Measurements from ENCODE around the gene EPOP.

EPOP gene

DNA sequence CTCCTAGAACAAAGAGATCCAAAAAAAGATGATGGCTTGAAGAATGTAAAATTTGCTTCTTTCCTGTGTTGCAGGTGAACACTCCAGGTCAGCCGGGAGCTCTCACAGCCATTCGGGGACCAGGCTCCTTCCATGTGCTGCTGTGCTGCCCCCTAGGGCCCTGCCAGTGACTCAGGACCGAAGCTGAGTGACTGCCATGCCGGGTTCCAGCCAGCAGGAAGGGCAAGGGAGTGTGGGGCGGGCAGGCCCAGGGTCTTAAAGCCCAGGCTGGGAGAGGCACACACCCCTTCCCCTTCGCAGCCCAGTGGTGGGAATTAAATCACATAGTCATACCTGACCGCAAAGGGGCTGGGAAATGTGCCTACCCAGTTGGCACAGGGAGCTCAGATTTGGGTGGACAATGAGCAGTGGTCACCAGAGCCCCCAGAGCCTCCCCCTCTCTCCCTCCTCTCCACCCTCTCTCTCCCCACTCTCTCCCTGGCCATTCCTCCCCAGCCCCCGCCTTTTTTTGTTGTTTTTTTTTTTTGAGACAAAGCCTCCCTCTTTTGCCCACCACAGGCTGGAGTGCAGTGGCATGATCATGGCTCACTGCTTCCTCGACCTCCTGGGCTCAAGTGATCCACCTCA is 11.5 kb downstream of the EPOP start:
- Histone ChIP-seq H3F3A (ENCODE audit: low read depth) (no peaks in the 10 kb centered on the region), H2AFZ (ENCODE audit: low read length) (peak overlapping the region; percentile 67; the same call in 1 of the 2 replicates), H3K36me3 (ENCODE audit: insufficient read depth, low read length) (no peaks in the 10 kb centered on the region), H3K4me1 (ENCODE audit: insufficient read depth, low read length, poor library complexity, severe bottlenecking) (peaks cover 10% of the 10 kb centered on the region), H3K27me3 (ENCODE audit: insufficient read depth, low read length, poor library complexity, severe bottlenecking) (no peaks in the 10 kb centered on the region), H3K79me2 (ENCODE audit: insufficient read depth, low read length) (no peaks in the 10 kb centered on the region), H3K9me2 (replicated peaks; ENCODE audit: low read depth, low read length) (no peaks in the 10 kb centered on the region), H4K20me1 (ENCODE audit: insufficient read depth, low read length, poor library complexity, severe bottlenecking) (no peaks in the 10 kb centered on the region), H3K9me3 (ENCODE audit: insufficient read depth, low read depth, low read length) (no peaks in the 10 kb centered on the region), H3K4me2 (ENCODE audit: low read depth, low read length, poor library complexity, severe bottlenecking) (no peak overlapping the region), H3K9ac (ENCODE audit: low read depth, low read length, poor library complexity, severe bottlenecking) (no peak overlapping the region), H3K4me3 (ENCODE audit: low read length, poor library complexity, severe bottlenecking) (no peak overlapping the region)
- TF ChIP-seq, protein P1, sequence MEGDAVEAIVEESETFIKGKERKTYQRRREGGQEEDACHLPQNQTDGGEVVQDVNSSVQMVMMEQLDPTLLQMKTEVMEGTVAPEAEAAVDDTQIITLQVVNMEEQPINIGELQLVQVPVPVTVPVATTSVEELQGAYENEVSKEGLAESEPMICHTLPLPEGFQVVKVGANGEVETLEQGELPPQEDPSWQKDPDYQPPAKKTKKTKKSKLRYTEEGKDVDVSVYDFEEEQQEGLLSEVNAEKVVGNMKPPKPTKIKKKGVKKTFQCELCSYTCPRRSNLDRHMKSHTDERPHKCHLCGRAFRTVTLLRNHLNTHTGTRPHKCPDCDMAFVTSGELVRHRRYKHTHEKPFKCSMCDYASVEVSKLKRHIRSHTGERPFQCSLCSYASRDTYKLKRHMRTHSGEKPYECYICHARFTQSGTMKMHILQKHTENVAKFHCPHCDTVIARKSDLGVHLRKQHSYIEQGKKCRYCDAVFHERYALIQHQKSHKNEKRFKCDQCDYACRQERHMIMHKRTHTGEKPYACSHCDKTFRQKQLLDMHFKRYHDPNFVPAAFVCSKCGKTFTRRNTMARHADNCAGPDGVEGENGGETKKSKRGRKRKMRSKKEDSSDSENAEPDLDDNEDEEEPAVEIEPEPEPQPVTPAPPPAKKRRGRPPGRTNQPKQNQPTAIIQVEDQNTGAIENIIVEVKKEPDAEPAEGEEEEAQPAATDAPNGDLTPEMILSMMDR (conservative IDR thresholded peaks at IDR 0.05; ENCODE audit: low read length), result peak; percentile 94
- TF ChIP-seq EZH2phosphoT487 (IDR thresholded peaks at IDR 0.05; ENCODE audit: borderline replicate concordance), result no peak

DNA sequence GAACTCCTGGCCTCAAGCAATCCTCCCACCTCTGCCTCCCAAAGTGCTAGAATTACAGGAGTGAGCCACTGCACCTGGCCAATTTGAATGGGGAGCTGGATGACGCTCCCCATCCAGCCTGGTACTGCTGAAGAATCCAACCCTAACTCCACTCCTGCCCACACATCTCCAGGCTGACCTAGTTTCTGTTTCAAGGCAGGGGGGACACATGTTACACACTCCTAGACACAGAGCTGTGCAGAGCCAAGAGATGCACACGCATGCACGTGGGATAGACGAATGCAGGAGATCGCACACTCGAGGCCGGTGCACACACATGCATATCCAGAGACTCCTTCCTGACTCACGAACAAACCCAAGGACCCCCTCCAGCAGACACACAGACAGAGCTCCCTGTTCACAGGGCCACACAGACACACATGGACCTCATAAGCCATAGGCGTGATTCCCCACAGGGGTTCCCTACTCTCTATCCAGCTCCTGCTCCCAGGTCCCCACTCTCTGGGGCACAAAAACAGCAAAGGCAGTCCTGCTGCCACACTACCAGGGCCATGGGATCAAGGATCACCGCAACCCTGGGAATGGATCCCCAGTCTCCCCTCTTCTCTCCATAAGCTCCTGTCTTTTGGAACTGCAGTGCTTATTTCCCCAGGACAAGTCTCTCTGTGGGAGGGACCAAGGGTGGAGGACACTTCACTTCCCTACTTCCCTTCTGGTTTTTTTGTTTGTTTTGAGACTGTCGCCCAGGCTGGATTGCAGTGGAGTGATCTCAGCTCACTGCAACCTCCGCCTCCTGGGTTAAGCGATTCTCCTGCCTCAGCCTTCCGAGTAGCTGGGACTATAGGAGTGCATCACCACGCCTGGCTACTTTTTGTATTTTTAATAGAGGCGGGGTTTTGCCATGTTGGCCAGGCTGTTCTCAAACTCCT is 14.4 kb downstream of the EPOP start:
- no peaks in the 10 kb centered on the region for H3F3A ChIP-seq (ENCODE audit: low read depth)
- H3K4me2 ChIP-seq (ENCODE audit: low read depth, low read length, poor library complexity, severe bottlenecking), result no peak overlapping the region
- no peaks in the 10 kb centered on the region for H3K36me3 ChIP-seq (ENCODE audit: insufficient read depth, low read length)
- no peak overlapping the region for H3K9ac ChIP-seq (ENCODE audit: low read depth, low read length, poor library complexity, severe bottlenecking)
- TF ChIP-seq, protein P1 (conservative IDR thresholded peaks at IDR 0.05; ENCODE audit: low read length), result no peak
- TF ChIP-seq EZH2phosphoT487 (IDR thresholded peaks at IDR 0.05; ENCODE audit: borderline replicate concordance), result no peak
- H2AFZ ChIP-seq (ENCODE audit: low read length), result no peak overlapping the region
- H3K9me2 ChIP-seq (replicated peaks; ENCODE audit: low read depth, low read length), result no peaks in the 10 kb centered on the region
- no peaks in the 10 kb centered on the region for H3K27me3 ChIP-seq (ENCODE audit: insufficient read depth, low read length, poor library complexity, severe bottlenecking)
- no peaks in the 10 kb centered on the region for H3K79me2 ChIP-seq (ENCODE audit: insufficient read depth, low read length)
- H3K4me1 ChIP-seq (ENCODE audit: insufficient read depth, low read length, poor library complexity, severe bottlenecking), result peaks cover 10% of the 10 kb centered on the region
- no peaks in the 10 kb centered on the region for H4K20me1 ChIP-seq (ENCODE audit: insufficient read depth, low read length, poor library complexity, severe bottlenecking)
- H3K4me3 ChIP-seq (ENCODE audit: low read length, poor library complexity, severe bottlenecking), result no peak overlapping the region
- no peaks in the 10 kb centered on the region for H3K9me3 ChIP-seq (ENCODE audit: insufficient read depth, low read depth, low read length)

DNA sequence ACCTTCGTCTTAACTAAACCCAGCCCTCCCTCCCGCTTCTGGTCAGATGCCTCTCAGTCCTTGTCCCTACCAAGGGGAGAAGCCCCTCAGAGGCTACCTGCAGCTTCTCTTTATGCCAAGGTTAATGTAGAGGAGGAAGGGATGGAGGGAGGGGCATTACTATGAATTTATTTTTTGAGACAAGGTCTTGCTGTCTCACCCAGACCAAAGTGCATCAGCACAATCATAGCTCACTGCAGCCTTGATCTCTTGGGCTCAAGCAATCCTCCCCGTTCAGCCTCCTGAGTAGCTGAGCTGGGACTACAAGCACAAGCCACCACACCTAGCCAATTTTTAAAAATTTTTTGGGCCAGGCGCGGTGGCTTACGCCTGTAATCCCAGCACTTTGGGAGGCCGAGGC is 15.3 kb downstream of the EPOP start:
- no peaks in the 10 kb centered on the region for H4K20me1 ChIP-seq (ENCODE audit: insufficient read depth, low read length, poor library complexity, severe bottlenecking)
- no peak overlapping the region for H3K9ac ChIP-seq (ENCODE audit: low read depth, low read length, poor library complexity, severe bottlenecking)
- TF ChIP-seq, protein P1 (conservative IDR thresholded peaks at IDR 0.05; ENCODE audit: low read length), result no peak
- no peak for TF ChIP-seq EZH2phosphoT487 (IDR thresholded peaks at IDR 0.05; ENCODE audit: borderline replicate concordance)
- no peaks in the 10 kb centered on the region for H3K36me3 ChIP-seq (ENCODE audit: insufficient read depth, low read length)
- H3K27me3 ChIP-seq (ENCODE audit: insufficient read depth, low read length, poor library complexity, severe bottlenecking), result no peaks in the 10 kb centered on the region
- H3K4me3 ChIP-seq (ENCODE audit: low read length, poor library complexity, severe bottlenecking), result no peak overlapping the region
- H3K4me2 ChIP-seq (ENCODE audit: low read depth, low read length, poor library complexity, severe bottlenecking), result no peak overlapping the region
- H3F3A ChIP-seq (ENCODE audit: low read depth), result no peaks in the 10 kb centered on the region
- peaks cover 10% of the 10 kb centered on the region for H3K4me1 ChIP-seq (ENCODE audit: insufficient read depth, low read length, poor library complexity, severe bottlenecking)
- H3K79me2 ChIP-seq (ENCODE audit: insufficient read depth, low read length), result no peaks in the 10 kb centered on the region
- no peaks in the 10 kb centered on the region for H3K9me3 ChIP-seq (ENCODE audit: insufficient read depth, low read depth, low read length)
- H2AFZ ChIP-seq (ENCODE audit: low read length), result 0 out of 2 replicates have a peak overlapping the region, but pooled peaks have one; percentile 34
- no peaks in the 10 kb centered on the region for H3K9me2 ChIP-seq (replicated peaks; ENCODE audit: low read depth, low read length)

Data from Loucy (cell line).